ENCODE measurements around the gene KRTAP12-1.

DNA sequence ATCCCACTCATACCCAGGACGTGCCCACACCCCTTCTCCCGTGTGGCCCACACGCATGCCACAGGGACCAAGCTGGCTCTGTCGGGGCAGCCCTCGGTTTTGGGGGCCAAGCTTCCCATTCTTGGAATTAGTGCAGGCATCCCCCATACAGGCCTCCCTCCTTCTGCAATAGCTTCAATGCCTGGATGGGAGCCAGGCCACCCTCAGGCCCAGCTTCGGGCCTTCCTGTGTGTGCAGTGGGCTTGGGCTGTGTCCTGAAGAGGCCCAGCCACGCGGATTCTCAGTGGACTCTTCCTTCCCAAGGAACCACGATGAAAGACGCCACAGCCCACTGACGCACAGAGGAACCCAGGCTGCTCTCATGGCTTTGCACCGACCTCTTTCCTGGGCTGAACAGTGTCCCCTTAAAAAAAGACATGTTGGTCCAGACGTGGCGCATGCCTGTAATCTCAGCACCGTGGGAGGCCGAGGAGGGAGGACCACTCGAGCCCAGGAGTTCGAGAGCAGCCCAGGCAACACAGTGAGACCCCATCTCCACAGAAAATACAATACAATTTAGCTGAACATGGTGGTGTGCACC, 32.4 kb downstream of the KRTAP12-1 start:
- TF ChIP-seq, protein P1, sequence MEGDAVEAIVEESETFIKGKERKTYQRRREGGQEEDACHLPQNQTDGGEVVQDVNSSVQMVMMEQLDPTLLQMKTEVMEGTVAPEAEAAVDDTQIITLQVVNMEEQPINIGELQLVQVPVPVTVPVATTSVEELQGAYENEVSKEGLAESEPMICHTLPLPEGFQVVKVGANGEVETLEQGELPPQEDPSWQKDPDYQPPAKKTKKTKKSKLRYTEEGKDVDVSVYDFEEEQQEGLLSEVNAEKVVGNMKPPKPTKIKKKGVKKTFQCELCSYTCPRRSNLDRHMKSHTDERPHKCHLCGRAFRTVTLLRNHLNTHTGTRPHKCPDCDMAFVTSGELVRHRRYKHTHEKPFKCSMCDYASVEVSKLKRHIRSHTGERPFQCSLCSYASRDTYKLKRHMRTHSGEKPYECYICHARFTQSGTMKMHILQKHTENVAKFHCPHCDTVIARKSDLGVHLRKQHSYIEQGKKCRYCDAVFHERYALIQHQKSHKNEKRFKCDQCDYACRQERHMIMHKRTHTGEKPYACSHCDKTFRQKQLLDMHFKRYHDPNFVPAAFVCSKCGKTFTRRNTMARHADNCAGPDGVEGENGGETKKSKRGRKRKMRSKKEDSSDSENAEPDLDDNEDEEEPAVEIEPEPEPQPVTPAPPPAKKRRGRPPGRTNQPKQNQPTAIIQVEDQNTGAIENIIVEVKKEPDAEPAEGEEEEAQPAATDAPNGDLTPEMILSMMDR (IDR thresholded peaks at IDR 0.05), result no peak
- TF ChIP-seq POLR2A (IDR thresholded peaks at IDR 0.05), result no peak

Measured in heart left ventricle (tissue), 13 donors.